GM12891 (cell line): Measurements from ENCODE around the gene HAS3.

Experiments
- DNase-seq: peaks from one replicate; pipeline ENCODE4 v3.0.0; 2011; ENCODE audit warnings: low spot score; ENCODE audit not compliant: insufficient read length
- FAIRE-seq: peaks from 2 replicates; lab custom pipeline; 2011; peaks lifted over from hg19 to GRCh38; lab: Jason Lieb, UNC
- PAX5 ChIP-seq: IDR thresholded peaks from 2 replicates; pipeline ENCODE4 v1.6.1; 2011; ENCODE audit warnings: low read length, moderate library complexity, mild to moderate bottlenecking; ENCODE audit not compliant: insufficient read depth, severe bottlenecking
- POU2F2 ChIP-seq: IDR thresholded peaks from 2 replicates; pipeline ENCODE4 v1.6.1; 2011; ENCODE audit warnings: low read depth, mild to moderate bottlenecking, control low read depth, low read length, moderate library complexity
- TAF1 ChIP-seq: IDR thresholded peaks from 2 replicates; pipeline ENCODE4 v1.6.1; 2011; ENCODE audit warnings: low read depth, low read length, control low read depth

HAS3 gene

GRCh38 chr16:69166946-69167930, 61.8 kb downstream of the HAS3 start:
- no peak for DNase-seq
- TF ChIP-seq PAX5 = no peak
- TF ChIP-seq POU2F2 = no peak
- no peak for TF ChIP-seq TAF1
- FAIRE-seq = no peak
